K562 (cell line): ENCODE data around the gene B2M. TPM values are rescaled to one million over a fixed set of nuclear protein-coding genes. Genes with fewer than 3 reads are reported as not detected.

ENCODE experiments used
- ARHGAP35 ChIP-seq: fragments of 450-650 bp; IDR thresholded peaks from 2 replicates; pipeline ENCODE4 v1.6.1; 2018; ENCODE audit not compliant: partially characterized antibody
- EWSR1 ChIP-seq: fragments of 450-650 bp; IDR thresholded peaks from 2 replicates; pipeline ENCODE4 v1.6.1; 2018; ENCODE audit warnings: borderline replicate concordance, mild to moderate bottlenecking, low read depth, moderate library complexity; ENCODE audit not compliant: partially characterized antibody
- IFI16 ChIP-seq: fragments of 250-450 bp; sonication (Bioruptor Pico); IDR thresholded peaks from 2 replicates; pipeline ENCODE4 v2.1.2; 2022; ENCODE audit warnings: mild to moderate bottlenecking, inconsistent platforms
- KHSRP ChIP-seq: fragments of 450-650 bp; IDR thresholded peaks from 2 replicates; pipeline ENCODE4 v1.6.1; 2017
- KLF6 ChIP-seq: fragments of 250-450 bp; sonication (Bioruptor Pico); IDR thresholded peaks from 2 replicates; pipeline ENCODE4 v1.4.0; 2020; ENCODE audit warnings: mild to moderate bottlenecking, moderate library complexity, borderline replicate concordance
- MCM7 ChIP-seq, 2 experiments: fragments of 450-650 bp; IDR thresholded peaks; 2 replicates each; pipeline ENCODE4 v1.6.1; 2016 to 2018
- MXI1 ChIP-seq: IDR thresholded peaks from 2 replicates; pipeline ENCODE4 v1.6.1; 2011; ENCODE audit warnings: low read depth, mild to moderate bottlenecking, improper control_type of control experiment, low read length
- RBM22 ChIP-seq: fragments of 200-400 bp; formaldehyde crosslinking; IDR thresholded peaks from 2 replicates; pipeline ENCODE4 v1.6.1; 2018; ENCODE audit warnings: low read length, low read depth; ENCODE audit not compliant: poor library complexity, severe bottlenecking
- RREB1 ChIP-seq: fragments of 250-450 bp; sonication (Bioruptor Pico); IDR thresholded peaks from 2 replicates; pipeline ENCODE4 v1.4.0; 2020
- SAFB2 ChIP-seq: fragments of 200-400 bp; formaldehyde crosslinking; IDR thresholded peaks from 2 replicates; pipeline ENCODE4 v1.6.1; 2018; ENCODE audit warnings: borderline replicate concordance, low read length, low read depth, moderate library complexity; ENCODE audit not compliant: severe bottlenecking
- SAP30 ChIP-seq: fragments of 200-600 bp; sonication (generic); IDR thresholded peaks from 2 replicates; pipeline ENCODE4 v1.6.1; 2012; ENCODE audit warnings: borderline replicate concordance, low read depth, mild to moderate bottlenecking, moderate library complexity, low read length, control low read depth, inconsistent platforms; ENCODE audit not compliant: insufficient read depth, poor library complexity, severe bottlenecking
- SRSF9 ChIP-seq: fragments of 200-400 bp; formaldehyde crosslinking; IDR thresholded peaks from 2 replicates; pipeline ENCODE4 v1.6.1; 2017; ENCODE audit warnings: low read depth, low read length, borderline replicate concordance
- polyA plus RNA-seq, 8 experiments: library from polyadenylated mRNA; depleted of rRNA in 4 of 8; stranded (reverse) in 5 of 8; unstranded in 3 of 8; fragments of >200 nt; fragmentation: Nextera tagmentation in 2 of 8; fragmentation: Illumina TruSeq in 1 of 8; extraction: Ambion mirVana in 2 of 8; extraction: Trizol in 1 of 8; gene quantifications; 2 replicates each; pipeline versions ENCODE4 v1.2.1 to v1.2.3, GENCODE V29; 2011 to 2014; ENCODE audit warnings: inconsistent platforms in 1 of 8, missing spikeins in 1 of 8
- total RNA-seq, 7 experiments: library from RNA; depleted of rRNA in 6 of 7; stranded (reverse); fragments of >200 nt in 6 of 7; fragmentation: Illumina TruSeq in 2 of 7; extraction: Trizol in 2 of 7; gene quantifications; 2 replicates each; pipeline versions ENCODE4 v1.2.1 to v1.2.3, GENCODE V29; 2011 to 2021; ENCODE audit warnings: low replicate concordance in 1 of 7
- TF ChIP-seq, protein P1 (sequence below): sonication (generic); IDR thresholded peaks from 2 replicates; pipeline ENCODE4 v1.6.1; 2016
- TF ChIP-seq, protein P2 (sequence below): sonication (generic); formaldehyde crosslinking; IDR thresholded peaks from 2 replicates; pipeline ENCODE4 v1.4.0; 2020; ENCODE audit warnings: mild to moderate bottlenecking, missing genetic modification reagents
- TF ChIP-seq, protein P3 (sequence below): fragments of 450-650 bp; conservative IDR thresholded peaks from 2 replicates; pipeline ENCODE4 v1.6.1; 2016; ENCODE audit warnings: missing genetic modification characterization, low read depth, mild to moderate bottlenecking, control low read depth, missing compliant biosample characterization

Gene B2M
- total and polyA plus RNA-seq, 9 of the 15 experiments (the other 6 are each of a cell fraction or from before 2014, with no cell fraction given), result 460 to 3,138 (median 1,032) TPM

DNA sequence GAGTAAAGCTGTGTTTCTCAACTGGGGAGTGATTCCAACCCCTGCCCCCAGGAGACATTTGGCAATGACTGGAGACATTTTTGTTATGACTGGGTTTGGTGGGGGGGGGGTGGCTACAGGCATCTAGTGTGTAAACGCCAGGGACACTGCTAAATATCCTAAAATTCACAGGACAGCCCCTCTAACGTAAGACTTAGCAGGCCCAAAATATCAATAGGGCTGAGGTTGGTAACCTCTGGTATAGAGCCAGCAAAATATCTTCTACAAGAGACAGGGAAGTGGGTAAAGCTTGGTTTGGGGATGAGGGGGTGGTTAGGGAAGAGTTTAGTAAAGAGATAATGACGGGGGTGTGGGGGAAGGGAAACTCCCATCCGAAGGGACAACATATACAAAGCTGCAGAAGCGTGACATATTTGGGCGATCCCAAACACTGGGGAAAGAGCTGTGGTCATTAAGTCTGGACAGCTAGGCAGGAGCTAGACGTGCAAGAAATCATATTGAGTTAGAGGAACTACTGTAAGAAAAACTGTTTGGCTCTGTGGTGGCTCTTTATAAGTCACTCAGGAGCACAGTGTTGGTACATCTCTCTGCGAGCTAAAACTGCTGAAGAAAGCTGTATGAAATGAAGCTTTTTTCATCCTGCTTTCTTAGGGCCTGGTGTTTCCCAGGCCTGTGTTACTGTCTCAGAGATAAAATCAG lies 24.3 kb downstream of the B2M start (continued):
- TF ChIP-seq, protein P1, sequence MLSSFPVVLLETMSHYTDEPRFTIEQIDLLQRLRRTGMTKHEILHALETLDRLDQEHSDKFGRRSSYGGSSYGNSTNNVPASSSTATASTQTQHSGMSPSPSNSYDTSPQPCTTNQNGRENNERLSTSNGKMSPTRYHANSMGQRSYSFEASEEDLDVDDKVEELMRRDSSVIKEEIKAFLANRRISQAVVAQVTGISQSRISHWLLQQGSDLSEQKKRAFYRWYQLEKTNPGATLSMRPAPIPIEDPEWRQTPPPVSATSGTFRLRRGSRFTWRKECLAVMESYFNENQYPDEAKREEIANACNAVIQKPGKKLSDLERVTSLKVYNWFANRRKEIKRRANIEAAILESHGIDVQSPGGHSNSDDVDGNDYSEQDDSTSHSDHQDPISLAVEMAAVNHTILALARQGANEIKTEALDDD, result peak; percentile 93
- TF ChIP-seq, protein P2, sequence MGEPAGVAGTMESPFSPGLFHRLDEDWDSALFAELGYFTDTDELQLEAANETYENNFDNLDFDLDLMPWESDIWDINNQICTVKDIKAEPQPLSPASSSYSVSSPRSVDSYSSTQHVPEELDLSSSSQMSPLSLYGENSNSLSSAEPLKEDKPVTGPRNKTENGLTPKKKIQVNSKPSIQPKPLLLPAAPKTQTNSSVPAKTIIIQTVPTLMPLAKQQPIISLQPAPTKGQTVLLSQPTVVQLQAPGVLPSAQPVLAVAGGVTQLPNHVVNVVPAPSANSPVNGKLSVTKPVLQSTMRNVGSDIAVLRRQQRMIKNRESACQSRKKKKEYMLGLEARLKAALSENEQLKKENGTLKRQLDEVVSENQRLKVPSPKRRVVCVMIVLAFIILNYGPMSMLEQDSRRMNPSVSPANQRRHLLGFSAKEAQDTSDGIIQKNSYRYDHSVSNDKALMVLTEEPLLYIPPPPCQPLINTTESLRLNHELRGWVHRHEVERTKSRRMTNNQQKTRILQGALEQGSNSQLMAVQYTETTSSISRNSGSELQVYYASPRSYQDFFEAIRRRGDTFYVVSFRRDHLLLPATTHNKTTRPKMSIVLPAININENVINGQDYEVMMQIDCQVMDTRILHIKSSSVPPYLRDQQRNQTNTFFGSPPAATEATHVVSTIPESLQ, result no peak
- no peak for TF ChIP-seq SAP30
- no peak for TF ChIP-seq RBM22
- TF ChIP-seq KHSRP, result no peak
- no peak for TF ChIP-seq RREB1
- no peak for TF ChIP-seq IFI16 (CRISPR knock-in tag)
- no peak for TF ChIP-seq SRSF9
- TF ChIP-seq MXI1, result no peak
- no peak for TF ChIP-seq ARHGAP35
- TF ChIP-seq EWSR1, result no peak
- TF ChIP-seq KLF6, result no peak
- no peak for TF ChIP-seq MCM7 (IDR thresholded peaks at IDR 0.05)
- TF ChIP-seq, protein P3, sequence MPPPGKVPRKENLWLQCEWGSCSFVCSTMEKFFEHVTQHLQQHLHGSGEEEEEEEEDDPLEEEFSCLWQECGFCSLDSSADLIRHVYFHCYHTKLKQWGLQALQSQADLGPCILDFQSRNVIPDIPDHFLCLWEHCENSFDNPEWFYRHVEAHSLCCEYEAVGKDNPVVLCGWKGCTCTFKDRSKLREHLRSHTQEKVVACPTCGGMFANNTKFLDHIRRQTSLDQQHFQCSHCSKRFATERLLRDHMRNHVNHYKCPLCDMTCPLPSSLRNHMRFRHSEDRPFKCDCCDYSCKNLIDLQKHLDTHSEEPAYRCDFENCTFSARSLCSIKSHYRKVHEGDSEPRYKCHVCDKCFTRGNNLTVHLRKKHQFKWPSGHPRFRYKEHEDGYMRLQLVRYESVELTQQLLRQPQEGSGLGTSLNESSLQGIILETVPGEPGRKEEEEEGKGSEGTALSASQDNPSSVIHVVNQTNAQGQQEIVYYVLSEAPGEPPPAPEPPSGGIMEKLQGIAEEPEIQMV (tag), result no peak
- no peak for TF ChIP-seq SAFB2
